Stomach (tissue), 9 donors: Measurements from ENCODE around the gene ZNF532. TPM values are rescaled to one million over a fixed set of nuclear protein-coding genes. Genes with fewer than 3 reads are reported as not detected.

ENCODE experiments used
- DNase-seq, 2 donors: peaks; one replicate each; pipeline versions ENCODE4 v3.0.0 to v3.0.0-alpha.2; 2013 to 2019
- H3K27ac ChIP-seq, 5 donors: fragments of 200-600 bp in 4 of 5; sonication (generic) in 4 of 5; one replicate each; pipeline ENCODE4 v1.5.1; 2013 to 2019; ENCODE audit warnings: mild to moderate bottlenecking in 1 of 5, moderate library complexity in 1 of 5
- H3K27me3 ChIP-seq, 3 donors: fragments of 200-600 bp; sonication (generic); one replicate each; pipeline ENCODE4 v1.5.1; 2017 to 2019; ENCODE audit warnings: mixed run types in 1 of 3
- H3K36me3 ChIP-seq, 4 donors: fragments of 200-600 bp; sonication (generic); 1 replicate in 3 of 4; 2 replicates in 1 of 4; pipeline ENCODE4 v1.5.1; 2016 to 2019
- H3K4me1 ChIP-seq, 4 donors: fragments of 200-600 bp; sonication (generic); one replicate each; pipeline ENCODE4 v1.5.1; 2016 to 2019
- H3K4me3 ChIP-seq, 4 donors: fragments of 200-600 bp; sonication (generic) in 3 of 4; one replicate each; pipeline ENCODE4 v1.5.1; 2016 to 2019; ENCODE audit warnings: mild to moderate bottlenecking in 1 of 4
- H3K9me3 ChIP-seq, 4 donors: fragments of 200-600 bp; sonication (generic); one replicate each; pipeline ENCODE4 v1.5.1; 2016 to 2019
- EP300 ChIP-seq: sonication (generic); formaldehyde crosslinking; IDR thresholded peaks from one replicate; pipeline ENCODE4 v1.6.1; 2017; ENCODE audit warnings: antibody characterized with exemption
- POLR2A ChIP-seq, 4 donors: fragments of 450-650 bp; IDR thresholded peaks; one replicate each; pipeline ENCODE4 v1.6.1; 2016; ENCODE audit warnings: antibody characterized with exemption in 4 of 4, control low read depth in 2 of 4, mild to moderate bottlenecking in 1 of 4, moderate library complexity in 1 of 4
- POLR2AphosphoS5 ChIP-seq, 3 donors: sonication (generic); formaldehyde crosslinking; IDR thresholded peaks; one replicate each; pipeline ENCODE4 v1.6.1; 2016; ENCODE audit warnings: antibody characterized with exemption in 3 of 3
- WGBS, 5 donors: extraction: QIAGEN DNeasy Blood & Tissue Kit in 3 of 5; methylation state at CpG; one replicate each; pipeline versions ENCODE4 v1.1.5 to v1.1.7; 2013 to 2018; 5-methylcytosine and 5-hydroxymethylcytosine counted together
- intact Hi-C: fragments of 100-400 bp; cut with DNase I; formaldehyde crosslinking; loops from one replicate; pipeline ENCODE4 v1.15.1; 2023; ENCODE audit warnings: low total_unique reads
- polyA plus RNA-seq, 3 donors: library from polyadenylated mRNA; stranded (reverse); fragments of 200-250 nt; gene quantifications; one replicate each; pipeline ENCODE4 v1.2.3, GENCODE V29; 2013
- total RNA-seq, 5 donors: library from RNA; depleted of rRNA; stranded (reverse); fragments of >200 nt; gene quantifications; one replicate each; pipeline versions ENCODE4 v1.1.0 to v1.2.3, GENCODE V29; 2014 to 2016
- TF ChIP-seq, protein P1 (sequence below), 7 experiments: fragments of 450-650 bp in 4 of 7; fragments of 200-600 bp in 3 of 7; sonication (generic) in 3 of 7; IDR thresholded peaks; one replicate each; pipeline ENCODE4 v1.5.1; 2016 to 2019; ENCODE audit warnings: antibody characterized with exemption in 7 of 7, control low read depth in 2 of 7, mild to moderate bottlenecking in 1 of 7
- donor health status: healthy with polysubstance abuse.
- donor health status: Bipolar disorder and iron deficiency.
- donor health status: healthy.

Gene ZNF532
- total and polyA plus RNA-seq, 8 donors, result 2.9 to 53.7 (median 18.4) TPM

GRCh38 chr18:58909521-58909920, 44.8 kb downstream of the ZNF532 start:
- 89 to 94% (median 92%) methylated on average over 8 of the region's 8 CpGs for WGBS, 5 donors
- intact Hi-C loops, result no loop called here
- Histone ChIP-seq H3K36me3 (peaks cover 0 to 11% (median 0%) of the 10 kb centered on the region in 4 donors), H3K9me3 (no peaks in the 10 kb centered on the region), H3K4me1 (peaks cover 3 to 48% (median 19%) of the 10 kb centered on the region in 4 donors), H3K27me3 (no peaks in the 10 kb centered on the region), H3K4me3 (no peak overlapping the region), H3K27ac (no peak overlapping the region)
- DNase-seq, result no peak
- TF ChIP-seq POLR2AphosphoS5 (IDR thresholded peaks at IDR 0.05) (no peak), EP300 (no peak), POLR2A (IDR thresholded peaks at IDR 0.05) (no peak)
- TF ChIP-seq, protein P1, sequence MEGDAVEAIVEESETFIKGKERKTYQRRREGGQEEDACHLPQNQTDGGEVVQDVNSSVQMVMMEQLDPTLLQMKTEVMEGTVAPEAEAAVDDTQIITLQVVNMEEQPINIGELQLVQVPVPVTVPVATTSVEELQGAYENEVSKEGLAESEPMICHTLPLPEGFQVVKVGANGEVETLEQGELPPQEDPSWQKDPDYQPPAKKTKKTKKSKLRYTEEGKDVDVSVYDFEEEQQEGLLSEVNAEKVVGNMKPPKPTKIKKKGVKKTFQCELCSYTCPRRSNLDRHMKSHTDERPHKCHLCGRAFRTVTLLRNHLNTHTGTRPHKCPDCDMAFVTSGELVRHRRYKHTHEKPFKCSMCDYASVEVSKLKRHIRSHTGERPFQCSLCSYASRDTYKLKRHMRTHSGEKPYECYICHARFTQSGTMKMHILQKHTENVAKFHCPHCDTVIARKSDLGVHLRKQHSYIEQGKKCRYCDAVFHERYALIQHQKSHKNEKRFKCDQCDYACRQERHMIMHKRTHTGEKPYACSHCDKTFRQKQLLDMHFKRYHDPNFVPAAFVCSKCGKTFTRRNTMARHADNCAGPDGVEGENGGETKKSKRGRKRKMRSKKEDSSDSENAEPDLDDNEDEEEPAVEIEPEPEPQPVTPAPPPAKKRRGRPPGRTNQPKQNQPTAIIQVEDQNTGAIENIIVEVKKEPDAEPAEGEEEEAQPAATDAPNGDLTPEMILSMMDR (IDR thresholded peaks at IDR 0.05), result no peak

DNA sequence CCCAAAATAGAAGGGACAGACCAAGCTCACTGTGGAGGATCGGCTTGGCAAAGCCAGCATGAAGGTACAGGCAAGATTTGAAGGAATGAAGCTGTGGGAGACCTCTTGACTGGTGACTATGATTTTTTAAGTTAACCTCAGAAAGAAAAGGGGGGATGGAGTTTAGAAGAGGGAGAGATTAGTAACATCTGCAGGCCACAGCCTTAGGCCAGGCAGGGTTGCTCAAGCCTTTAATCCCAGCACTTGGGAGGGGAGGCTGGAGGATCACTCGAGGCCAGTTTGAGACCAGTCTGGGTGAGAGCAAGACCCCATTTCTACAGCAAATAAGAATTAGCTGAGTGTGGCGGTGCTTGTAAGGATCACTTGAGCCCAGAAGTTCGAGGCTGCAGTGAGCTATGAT, 46.6 kb downstream of the ZNF532 start:
- 57 to 83% (median 78%) methylated on average over 4 of the region's 4 CpGs for WGBS, 5 donors
- no peak overlapping the region for H3K4me3 ChIP-seq
- intact Hi-C loops, result no loop called here
- no peak for DNase-seq
- peak overlapping the region; percentile 38 to 71 (median 56) for H3K27ac ChIP-seq
- no peaks in the 10 kb centered on the region for H3K27me3 ChIP-seq
- peaks cover 0 to 2% (median under 1%) of the 10 kb centered on the region in 4 donors for H3K36me3 ChIP-seq
- peaks cover 3 to 49% (median 19%) of the 10 kb centered on the region in 4 donors for H3K4me1 ChIP-seq
- no peaks in the 10 kb centered on the region for H3K9me3 ChIP-seq
- TF ChIP-seq POLR2AphosphoS5 (IDR thresholded peaks at IDR 0.05), result no peak
- TF ChIP-seq, protein P1 (IDR thresholded peaks at IDR 0.05), result no peak
- no peak for TF ChIP-seq POLR2A (IDR thresholded peaks at IDR 0.05)
- no peak for TF ChIP-seq EP300

DNA sequence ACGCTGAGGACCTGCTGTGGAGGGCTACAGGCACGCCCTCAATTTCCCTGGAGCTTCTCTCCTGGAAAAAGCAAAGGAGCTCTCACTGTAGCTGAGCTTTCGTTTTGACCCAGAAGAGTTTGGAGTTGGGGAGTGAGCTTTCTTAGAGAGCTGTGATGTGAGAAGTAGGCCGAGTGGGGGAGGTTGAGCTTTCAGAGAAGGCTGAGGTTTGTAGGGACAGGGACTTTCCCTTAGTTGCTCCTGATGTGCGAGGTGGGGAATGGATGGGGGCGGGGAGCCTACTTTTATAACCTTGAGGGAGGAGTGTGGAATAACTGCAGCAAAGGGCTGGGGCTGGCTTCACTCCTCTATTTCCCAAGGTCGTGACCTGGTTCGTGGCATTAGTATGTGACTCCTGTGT, 47.1 kb downstream of the ZNF532 start:
- no peaks in the 10 kb centered on the region for H3K27me3 ChIP-seq
- DNase-seq, result peak in 1 of 2 donors; percentile 51
- H3K9me3 ChIP-seq, result no peaks in the 10 kb centered on the region
- H3K4me1 ChIP-seq, result peaks cover 3 to 49% (median 19%) of the 10 kb centered on the region in 4 donors
- H3K36me3 ChIP-seq, result peaks cover 0 to 7% (median 4%) of the 10 kb centered on the region in 4 donors
- TF ChIP-seq, protein P1 (IDR thresholded peaks at IDR 0.05), result no peak
- TF ChIP-seq POLR2A (IDR thresholded peaks at IDR 0.05) (no peak), EP300 (no peak), POLR2AphosphoS5 (IDR thresholded peaks at IDR 0.05) (no peak)
- 33 to 45% (median 44%) methylated on average over 8 of the region's 8 CpGs for WGBS, 5 donors
- no peak overlapping the region for H3K4me3 ChIP-seq
- intact Hi-C loops, result no loop called here
- peak overlapping the region; percentile 38 to 71 (median 56) for H3K27ac ChIP-seq

DNA sequence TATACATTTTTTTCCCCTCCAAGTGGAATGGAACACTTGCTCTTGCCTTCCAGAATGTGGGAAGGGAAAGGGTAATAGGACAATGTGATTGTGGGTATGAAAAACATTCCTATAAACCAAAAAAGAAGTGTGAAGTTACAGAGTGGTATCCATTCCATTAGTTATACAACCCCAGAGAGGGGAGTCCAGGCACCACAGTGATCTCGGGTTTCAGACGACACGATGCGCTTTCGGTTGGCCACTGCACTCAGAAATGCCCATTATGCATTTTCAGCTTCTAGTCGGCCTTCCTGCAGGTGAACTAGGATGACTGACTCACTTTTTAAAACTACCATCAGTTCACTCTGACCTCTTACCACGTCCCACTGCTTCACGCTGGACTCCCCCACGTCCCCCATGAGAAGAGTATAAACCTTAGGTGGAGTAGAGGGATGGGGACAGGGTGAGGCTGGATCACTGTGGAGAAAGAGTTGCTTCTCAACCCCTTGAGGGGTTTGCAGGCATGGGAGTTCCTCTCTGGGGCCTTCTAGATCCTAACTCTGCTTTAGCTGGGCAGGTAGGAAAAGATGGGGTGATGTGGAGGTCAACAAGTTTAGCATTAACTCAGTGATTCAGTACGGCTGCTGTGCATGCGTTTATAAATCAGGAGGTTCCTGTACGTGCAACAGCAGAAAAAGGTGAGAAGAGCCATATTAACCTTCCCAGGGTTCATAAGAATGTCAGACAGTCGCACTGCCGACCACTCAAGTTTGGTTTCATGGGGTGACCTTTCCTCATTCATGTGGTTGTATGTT, 50.5 kb downstream of the ZNF532 start:
- intact Hi-C loops, result no loop called here

More for the DNA sequence above, 50.5 kb downstream of the ZNF532 start:
- peak overlapping the region in 1 of 5 donors; percentile 67 for H3K27ac ChIP-seq
- no peak for TF ChIP-seq EP300
- TF ChIP-seq POLR2AphosphoS5 (IDR thresholded peaks at IDR 0.05), result no peak
- TF ChIP-seq, protein P1 (IDR thresholded peaks at IDR 0.05), result no peak
- no peak for TF ChIP-seq POLR2A (IDR thresholded peaks at IDR 0.05)
- no peaks in the 10 kb centered on the region for H3K27me3 ChIP-seq
- peaks cover 16 to 40% (median 34%) of the 10 kb centered on the region in 4 donors for H3K36me3 ChIP-seq
- 86 to 94% (median 91%) methylated on average over 14 of the region's 14 CpGs for WGBS, 5 donors
- H3K9me3 ChIP-seq, result no peaks in the 10 kb centered on the region
- no peak overlapping the region for H3K4me3 ChIP-seq
- DNase-seq, result no peak
- peaks cover 0 to 39% (median 19%) of the 10 kb centered on the region in 4 donors for H3K4me1 ChIP-seq
